Liver (tissue), 9 donors: Measurements from ENCODE around the gene CYP2E1. TPM values are rescaled to one million over a fixed set of nuclear protein-coding genes. Genes with fewer than 3 reads are reported as not detected.

Experiments used
- DNase-seq: peaks from one replicate; pipeline ENCODE4 v3.0.0-alpha.2; 2017; ENCODE audit warnings: low spot score
- H3K27ac ChIP-seq, 2 donors: one replicate each; pipeline ENCODE4 v1.7.0; 2013; ENCODE audit warnings: inconsistent platforms in 2 of 2, low read length in 2 of 2, control low read depth in 1 of 2, low read depth in 1 of 2, mild to moderate bottlenecking in 1 of 2
- H3K27me3 ChIP-seq, 4 donors: one replicate each; pipeline versions ENCODE4 v1.6.1 to v1.7.0; 2013; ENCODE audit warnings: low read length in 3 of 4, inconsistent platforms in 1 of 4, mild to moderate bottlenecking in 1 of 4, moderate library complexity in 1 of 4; ENCODE audit not compliant: control insufficient read depth in 4 of 4, insufficient read depth in 4 of 4
- H3K36me3 ChIP-seq, 4 donors: one replicate each; pipeline versions ENCODE4 v1.6.1 to v1.7.0; 2013; ENCODE audit warnings: low read length in 3 of 4, mild to moderate bottlenecking in 3 of 4, low read depth in 1 of 4, moderate library complexity in 1 of 4; ENCODE audit not compliant: control insufficient read depth in 4 of 4, insufficient read depth in 3 of 4
- H3K4me1 ChIP-seq, 4 donors: one replicate each; pipeline versions ENCODE4 v1.6.1 to v1.7.0; 2013; ENCODE audit warnings: low read length in 3 of 4, mild to moderate bottlenecking in 3 of 4, moderate library complexity in 1 of 4; ENCODE audit not compliant: control insufficient read depth in 4 of 4, insufficient read depth in 4 of 4
- H3K4me3 ChIP-seq, 3 donors: one replicate each; pipeline versions ENCODE4 v1.6.1 to v1.7.0; 2013; ENCODE audit warnings: low read length in 3 of 3, control low read depth in 1 of 3, low read depth in 1 of 3, mild to moderate bottlenecking in 1 of 3
- H3K9ac ChIP-seq, 2 donors: one replicate each; pipeline ENCODE4 v1.7.0; 2013; ENCODE audit warnings: low read length in 2 of 2, mild to moderate bottlenecking in 2 of 2, moderate library complexity in 2 of 2, control low read depth in 1 of 2, low read depth in 1 of 2
- H3K9me3 ChIP-seq, 4 donors: one replicate each; pipeline versions ENCODE4 v1.6.1 to v1.7.0; 2013; ENCODE audit warnings: low read length in 3 of 4; ENCODE audit not compliant: control insufficient read depth in 4 of 4
- ATF3 ChIP-seq: IDR thresholded peaks from 2 replicates; pipeline ENCODE4 v1.6.1; 2016; ENCODE audit warnings: antibody characterized with exemption
- CTCF ChIP-seq: fragments of 150-350 bp; IDR thresholded peaks from 2 replicates; pipeline ENCODE4 v1.5.1; 2017; ENCODE audit warnings: improper control_type of control experiment, low read depth, low read length; ENCODE audit not compliant: missing input control
- EGR1 ChIP-seq, 2 donors: IDR thresholded peaks; 2 replicates each; pipeline ENCODE4 v1.6.1; 2016 to 2018; ENCODE audit warnings: antibody characterized with exemption in 2 of 2, low read depth in 2 of 2
- FOXA1 ChIP-seq: IDR thresholded peaks from 2 replicates; pipeline ENCODE4 v1.6.1; 2016; ENCODE audit warnings: antibody characterized with exemption
- FOXA2 ChIP-seq: IDR thresholded peaks from 2 replicates; pipeline ENCODE4 v1.6.1; 2016; ENCODE audit warnings: antibody characterized with exemption
- GABPA ChIP-seq, 2 donors: IDR thresholded peaks in 1 of 2; conservative IDR thresholded peaks in 1 of 2; 2 replicates each; pipeline ENCODE4 v1.6.1; 2016; ENCODE audit warnings: antibody characterized with exemption in 2 of 2, mild to moderate bottlenecking in 1 of 2, moderate library complexity in 1 of 2
- HNF4A ChIP-seq, 2 donors: conservative IDR thresholded peaks; 2 replicates each; pipeline ENCODE4 v1.6.1; 2016; ENCODE audit warnings: antibody characterized with exemption in 2 of 2, mild to moderate bottlenecking in 2 of 2
- HNF4G ChIP-seq: IDR thresholded peaks from 2 replicates; pipeline ENCODE4 v1.6.1; 2016; ENCODE audit warnings: antibody characterized with exemption
- JUND ChIP-seq, 2 donors: IDR thresholded peaks; 2 replicates each; pipeline ENCODE4 v1.6.1; 2016; ENCODE audit warnings: antibody characterized with exemption in 2 of 2
- MAX ChIP-seq: IDR thresholded peaks from 2 replicates; pipeline ENCODE4 v1.6.1; 2016; ENCODE audit warnings: antibody characterized with exemption
- NR2F2 ChIP-seq: IDR thresholded peaks from 2 replicates; pipeline ENCODE4 v1.6.1; 2016; ENCODE audit warnings: antibody characterized with exemption
- RAD21 ChIP-seq, 2 donors: IDR thresholded peaks; 2 replicates each; pipeline ENCODE4 v1.6.1; 2016; ENCODE audit warnings: antibody characterized with exemption in 2 of 2, mild to moderate bottlenecking in 2 of 2
- REST ChIP-seq: IDR thresholded peaks from 2 replicates; pipeline ENCODE4 v1.6.1; 2016; ENCODE audit warnings: antibody characterized with exemption, mild to moderate bottlenecking
- RXRA ChIP-seq, 2 donors: IDR thresholded peaks; 2 replicates each; pipeline ENCODE4 v1.6.1; 2017 to 2018; ENCODE audit warnings: antibody characterized with exemption in 2 of 2, mild to moderate bottlenecking in 1 of 2
- SP1 ChIP-seq: IDR thresholded peaks from 2 replicates; pipeline ENCODE4 v1.6.1; 2018; ENCODE audit warnings: antibody characterized with exemption, mild to moderate bottlenecking
- TAF1 ChIP-seq: conservative IDR thresholded peaks from 2 replicates; pipeline ENCODE4 v1.6.1; 2016; ENCODE audit warnings: antibody characterized with exemption, mild to moderate bottlenecking
- YY1 ChIP-seq: IDR thresholded peaks from 2 replicates; pipeline ENCODE4 v1.6.1; 2016; ENCODE audit warnings: antibody characterized with exemption, mild to moderate bottlenecking
- ZBTB33 ChIP-seq: IDR thresholded peaks from 2 replicates; pipeline ENCODE4 v1.6.1; 2016; ENCODE audit warnings: antibody characterized with exemption
- WGBS: extraction: QIAGEN DNeasy Blood & Tissue Kit; methylation state at CpG from one replicate; pipeline ENCODE4 v1.1.7; 2013; 5-methylcytosine and 5-hydroxymethylcytosine counted together
- polyA plus RNA-seq, 2 donors: library from polyadenylated mRNA; stranded (reverse) in 1 of 2; unstranded in 1 of 2; fragments of 200-250 nt in 1 of 2; fragments of >200 nt in 1 of 2; fragmentation: Nextera tagmentation in 1 of 2; extraction: Ambion mirVana in 1 of 2; gene quantifications; one replicate each; pipeline versions ENCODE4 v1.2.1 to v1.2.3, GENCODE V29; 2013 to 2015
- total RNA-seq, 2 donors: library from RNA; depleted of rRNA; stranded (reverse); fragments of >200 nt; gene quantifications; one replicate each; pipeline ENCODE4 v1.2.3, GENCODE V29; 2014
- donor health status: healthy.
- donor health status: healthy.
- donor health status: healthy.
- donor health status: healthy.
- donor health status: healthy.

The CYP2E1 gene
- total and polyA plus RNA-seq, 4 donors: 0.93 to 5,149 (median 3,213) TPM

- no peak overlapping the region for H3K27ac ChIP-seq
- no peaks in the 10 kb centered on the region for H3K27me3 ChIP-seq
- no peak for TF ChIP-seq RXRA (IDR thresholded peaks at IDR 0.05)
- no peak for TF ChIP-seq ATF3
- TF ChIP-seq GABPA (IDR thresholded peaks at IDR 0.05 in 1 of 2, conservative IDR thresholded peaks at IDR 0.05 in 1 of 2): no peak
- TF ChIP-seq MAX: no peak
- TF ChIP-seq SP1: no peak
- no peak for TF ChIP-seq ZBTB33
- TF ChIP-seq HNF4A (conservative IDR thresholded peaks at IDR 0.05): no peak
- no peak for TF ChIP-seq RAD21 (IDR thresholded peaks at IDR 0.05)
- TF ChIP-seq NR2F2: no peak
- no peak for TF ChIP-seq HNF4G
- TF ChIP-seq FOXA2: no peak
- TF ChIP-seq JUND (IDR thresholded peaks at IDR 0.05): no peak
- no peak for TF ChIP-seq FOXA1
- TF ChIP-seq YY1: no peak
- TF ChIP-seq REST: no peak
- TF ChIP-seq TAF1: no peak
- no peak for TF ChIP-seq EGR1 (IDR thresholded peaks at IDR 0.05; ENCODE audit: low read depth in 2 of 2)
- TF ChIP-seq CTCF: no peak
- 44% methylated on average over 1 of the region's 1 CpG for WGBS
- DNase-seq: no peak
- no peak overlapping the region for H3K9ac ChIP-seq
- no peaks in the 10 kb centered on the region for H3K36me3 ChIP-seq
- H3K4me1 ChIP-seq: no peaks in the 10 kb centered on the region
- no peak overlapping the region for H3K4me3 ChIP-seq
- H3K9me3 ChIP-seq: no peaks in the 10 kb centered on the region
Observed at GRCh38 chr10:133544506-133544905, 17.3 kb downstream of the CYP2E1 start.
